Astrocyte (in vitro differentiated cells and primary cell): ENCODE data around the gene VCL. TPM values are rescaled to one million over a fixed set of nuclear protein-coding genes. Genes with fewer than 3 reads are reported as not detected.
"Not testable (repeated sequence)": the region's sequence is repeated elsewhere in the genome, so short reads cannot be mapped to it uniquely, and the experiment has no call there.

ENCODE experiments used
- DNase-seq: peaks from one replicate; pipeline ENCODE4 v3.0.0-alpha.2; 2010; ENCODE audit warnings: low read depth
- FAIRE-seq: peaks from 2 replicates; lab custom pipeline; 2011; peaks lifted over from hg19 to GRCh38; lab: Jason Lieb, UNC
- H2AFZ ChIP-seq: 2 replicates; pipeline ENCODE4 v1.6.0; 2012; ENCODE audit warnings: low read depth, low read length, inconsistent platforms
- H3K27ac ChIP-seq: 2 replicates; pipeline ENCODE4 v1.5.1; 2011; ENCODE audit warnings: low read depth, low read length, inconsistent platforms
- H3K27me3 ChIP-seq: 2 replicates; pipeline ENCODE4 v1.6.0; 2011; ENCODE audit warnings: low read length, inconsistent platforms; ENCODE audit not compliant: insufficient read depth
- H3K36me3 ChIP-seq: 2 replicates; pipeline ENCODE4 v1.5.1; 2011; ENCODE audit warnings: low read length, inconsistent platforms; ENCODE audit not compliant: insufficient read depth
- H3K4me1 ChIP-seq: 2 replicates; pipeline ENCODE4 v1.5.1; 2011; ENCODE audit warnings: low read length, inconsistent platforms; ENCODE audit not compliant: insufficient read depth
- H3K4me2 ChIP-seq: 2 replicates; pipeline ENCODE4 v1.6.0; 2012; ENCODE audit warnings: low read length, inconsistent platforms
- H3K4me3 ChIP-seq: 2 replicates; pipeline ENCODE4 v1.5.1; 2011; ENCODE audit warnings: low read depth, mild to moderate bottlenecking, low read length, inconsistent platforms; ENCODE audit not compliant: insufficient read depth
- H3K79me2 ChIP-seq: 2 replicates; pipeline ENCODE4 v1.6.0; 2012; ENCODE audit warnings: mild to moderate bottlenecking, low read length, inconsistent platforms; ENCODE audit not compliant: insufficient read depth
- H3K9ac ChIP-seq: 2 replicates; pipeline ENCODE4 v1.6.0; 2012; ENCODE audit warnings: mild to moderate bottlenecking, low read length, inconsistent platforms
- H3K9me3 ChIP-seq: 2 replicates; pipeline ENCODE4 v1.5.1; 2012; ENCODE audit warnings: low read depth, mild to moderate bottlenecking, low read length, inconsistent platforms; ENCODE audit not compliant: insufficient read depth
- H4K20me1 ChIP-seq: 2 replicates; pipeline ENCODE4 v1.6.0; 2012; ENCODE audit warnings: low read length, inconsistent platforms; ENCODE audit not compliant: insufficient read depth
- H3K27ac Mint-ChIP-seq: one replicate; pipeline ENCODE4 v1.8.0; 2021; ENCODE audit warnings: mild to moderate bottlenecking, mixed read lengths; ENCODE audit not compliant: unreplicated experiment
- H3K27me3 Mint-ChIP-seq: one replicate; pipeline ENCODE4 v1.8.0; 2021; ENCODE audit warnings: low read depth, mixed read lengths; ENCODE audit not compliant: unreplicated experiment
- H3K36me3 Mint-ChIP-seq: one replicate; pipeline ENCODE4 v1.8.0; 2021; ENCODE audit warnings: low read depth, mixed read lengths; ENCODE audit not compliant: unreplicated experiment
- H3K4me1 Mint-ChIP-seq: one replicate; pipeline ENCODE4 v1.8.0; 2021; ENCODE audit warnings: low read depth, mixed read lengths; ENCODE audit not compliant: unreplicated experiment
- H3K4me3 Mint-ChIP-seq: one replicate; pipeline ENCODE4 v1.8.0; 2021; ENCODE audit warnings: mild to moderate bottlenecking, moderate library complexity, mixed read lengths; ENCODE audit not compliant: unreplicated experiment
- H3K9me3 Mint-ChIP-seq: one replicate; pipeline ENCODE4 v1.8.0; 2021; ENCODE audit warnings: mild to moderate bottlenecking, mixed read lengths; ENCODE audit not compliant: unreplicated experiment
- CTCF ChIP-seq: IDR thresholded peaks from 2 replicates; pipeline ENCODE4 v1.5.1; 2011; ENCODE audit warnings: low read depth, mild to moderate bottlenecking, inconsistent platforms, low read length, moderate library complexity; ENCODE audit not compliant: insufficient read depth
- EZH2 ChIP-seq: IDR thresholded peaks from 2 replicates; pipeline ENCODE4 v1.6.1; 2012; ENCODE audit warnings: mild to moderate bottlenecking, low read length, inconsistent platforms; ENCODE audit not compliant: insufficient read depth
- total RNA-seq: library from RNA; stranded (reverse); gene quantifications from 2 replicates; pipeline ENCODE4 v1.2.1, GENCODE V29; 2021

VCL gene
- total RNA-seq, 1 donor from 2014 or later, result 474 TPM

GRCh38 chr10:74011770-74012169 is 13.9 kb downstream of the VCL start:
- Histone ChIP-seq H3K36me3 (peaks cover 12% of the 10 kb centered on the region), H3K9ac (peak overlapping the region; percentile 20), H2AFZ (no peak overlapping the region), H3K27me3 (no peaks in the 10 kb centered on the region), H3K4me2 (peak overlapping the region; percentile 69), H3K4me1 (peaks cover 53% of the 10 kb centered on the region), H3K27ac (peak overlapping the region; percentile 46), H3K9me3 (no peaks in the 10 kb centered on the region), H3K4me3 (no peak overlapping the region), H3K79me2 (peaks cover 99% of the 10 kb centered on the region), H4K20me1 (peaks cover 97% of the 10 kb centered on the region)
- FAIRE-seq (peak; percentile 54), DNase-seq (peak; percentile 93)
- Mint-ChIP-seq H3K4me3 (peak overlapping the region; percentile 64), H3K27me3 (no peaks in the 10 kb centered on the region), H3K4me1 (peaks cover 49% of the 10 kb centered on the region), H3K27ac (peak overlapping the region; percentile 59), H3K36me3 (peaks cover 5% of the 10 kb centered on the region), H3K9me3 (no peaks in the 10 kb centered on the region)
- TF ChIP-seq CTCF (no peak), EZH2 (no peak)

DNA sequence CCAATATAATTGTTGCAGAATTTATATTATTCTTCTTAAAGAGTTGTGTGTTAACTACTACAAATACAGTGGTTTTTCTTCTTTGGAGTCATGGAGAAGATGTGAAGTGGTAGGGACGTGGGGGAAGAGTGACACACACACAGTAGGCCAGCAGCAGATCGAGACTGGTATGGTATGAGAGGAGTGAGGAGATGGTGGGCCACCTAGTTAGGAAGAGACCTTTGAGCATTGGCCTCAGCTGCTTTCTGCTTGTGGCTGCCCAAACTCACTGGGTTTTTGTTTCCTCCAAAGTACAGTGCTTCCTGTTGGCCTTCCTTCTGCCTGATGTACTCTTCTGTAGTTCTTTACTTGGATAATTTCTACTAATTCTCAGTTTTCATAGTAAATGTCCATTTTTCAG is 14.6 kb downstream of the VCL start:
- no peak for TF ChIP-seq EZH2
- no peak for TF ChIP-seq CTCF
- H2AFZ ChIP-seq, result no peak overlapping the region
- H3K27me3 ChIP-seq, result no peaks in the 10 kb centered on the region
- H4K20me1 ChIP-seq, result peaks cover 95% of the 10 kb centered on the region
- H3K36me3 ChIP-seq, result peaks cover 12% of the 10 kb centered on the region
- H3K9ac ChIP-seq, result peak overlapping the region; percentile 0
- H3K9me3 Mint-ChIP-seq, result no peaks in the 10 kb centered on the region
- H3K4me2 ChIP-seq, result peak overlapping the region; percentile 69
- H3K9me3 ChIP-seq, result no peaks in the 10 kb centered on the region
- FAIRE-seq (no peak), DNase-seq (no peak)
- H3K4me1 ChIP-seq, result peaks cover 49% of the 10 kb centered on the region
- H3K4me3 Mint-ChIP-seq, result peak overlapping the region; percentile 64
- peak overlapping the region; percentile 46 for H3K27ac ChIP-seq
- H3K36me3 Mint-ChIP-seq, result peaks cover 5% of the 10 kb centered on the region
- peak overlapping the region; percentile 75 for H3K27ac Mint-ChIP-seq
- peaks cover 47% of the 10 kb centered on the region for H3K4me1 Mint-ChIP-seq
- H3K4me3 ChIP-seq, result no peak overlapping the region
- no peaks in the 10 kb centered on the region for H3K27me3 Mint-ChIP-seq
- H3K79me2 ChIP-seq, result peaks cover 98% of the 10 kb centered on the region

- H3K4me1 Mint-ChIP-seq, result peaks cover 47% of the 10 kb centered on the region
- H3K27me3 Mint-ChIP-seq, result no peaks in the 10 kb centered on the region
Observed at GRCh38 chr10:74013004-74013403, 15.1 kb downstream of the VCL start.

DNA sequence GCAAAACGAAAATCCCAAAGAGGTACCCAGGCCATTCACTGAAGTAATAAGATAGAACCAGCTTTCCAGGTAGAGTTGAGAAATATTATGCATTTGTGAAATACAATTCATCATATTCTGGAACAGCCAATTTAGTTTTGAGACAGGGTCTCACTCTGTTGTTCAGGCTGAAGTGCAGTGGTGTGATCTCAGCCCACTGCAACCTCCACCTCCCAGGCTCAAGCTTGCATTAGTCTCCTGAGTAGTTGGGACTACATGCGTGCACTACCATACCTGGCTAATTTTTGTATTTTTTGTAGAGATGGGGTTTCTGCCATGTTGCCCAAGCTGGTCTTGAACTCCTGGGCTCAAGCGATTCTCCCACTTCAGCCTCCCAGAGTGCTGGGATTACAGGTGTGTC is 16.7 kb downstream of the VCL start:
- H3K9ac ChIP-seq, H3K4me2 ChIP-seq, H3K27ac Mint-ChIP-seq, H2AFZ ChIP-seq, H3K4me3 Mint-ChIP-seq, FAIRE-seq, H3K27me3 Mint-ChIP-seq, H3K4me3 ChIP-seq, DNase-seq, H3K27ac ChIP-seq, H3K36me3 Mint-ChIP-seq, H3K9me3 Mint-ChIP-seq, H3K9me3 ChIP-seq, H3K27me3 ChIP-seq: not testable (repeated sequence)
- peaks cover 46% of the 10 kb centered on the region for H3K4me1 Mint-ChIP-seq
- H3K79me2 ChIP-seq, result peaks cover 98% of the 10 kb centered on the region
- H3K4me1 ChIP-seq, result peaks cover 36% of the 10 kb centered on the region
- peaks cover 97% of the 10 kb centered on the region for H4K20me1 ChIP-seq
- peaks cover 23% of the 10 kb centered on the region for H3K36me3 ChIP-seq

More at GRCh38 chr10:74013004-74013403, 15.1 kb downstream of the VCL start:
- FAIRE-seq (no peak), DNase-seq (no peak)
- H3K9me3 ChIP-seq, result no peaks in the 10 kb centered on the region
- TF ChIP-seq EZH2 (no peak), CTCF (no peak)
- peaks cover 5% of the 10 kb centered on the region for H3K36me3 Mint-ChIP-seq
- H3K9me3 Mint-ChIP-seq, result no peaks in the 10 kb centered on the region
- peaks cover 97% of the 10 kb centered on the region for H3K79me2 ChIP-seq
- peaks cover 15% of the 10 kb centered on the region for H3K36me3 ChIP-seq
- peak overlapping the region; percentile 60 for H3K4me3 Mint-ChIP-seq
- no peak overlapping the region for H3K4me2 ChIP-seq
- no peak overlapping the region for H3K4me3 ChIP-seq
- peak overlapping the region; percentile 75 for H3K27ac Mint-ChIP-seq
- peaks cover 45% of the 10 kb centered on the region for H3K4me1 ChIP-seq
- no peaks in the 10 kb centered on the region for H3K27me3 ChIP-seq
- no peak overlapping the region for H2AFZ ChIP-seq
- H3K9ac ChIP-seq, result no peak overlapping the region
- H4K20me1 ChIP-seq, result peaks cover 94% of the 10 kb centered on the region
- H3K27ac ChIP-seq, result peak overlapping the region; percentile 46
